Left renal cortex interstitium (tissue), 4 donors: ENCODE results near the gene AKAP12. TPM values are rescaled to one million over a fixed set of nuclear protein-coding genes. Genes with fewer than 3 reads are reported as not detected.

ENCODE experiments used
- DNase-seq, 4 donors: peaks; one replicate each; pipeline ENCODE4 v3.0.0-alpha.2; 2013; ENCODE audit warnings: low read depth in 4 of 4, low spot score in 2 of 4, missing footprints in 1 of 4
- polyA plus RNA-seq, 4 donors: library from polyadenylated mRNA; unstranded; fragments of 120-200 nt; gene quantifications; one replicate each; pipeline ENCODE4 v1.2.1, GENCODE V29; 2013; ENCODE audit not compliant: insufficient read length in 4 of 4

Gene AKAP12
- polyA plus RNA-seq, 4 donors: 127 to 183 (median 163) TPM

- no peak for DNase-seq
Observed at GRCh38 chr6:151393410-151393809, 153.6 kb downstream of the AKAP12 start.

GRCh38 chr6:151399679-151400078 lies 159.9 kb downstream of the AKAP12 start:
- no peak for DNase-seq

- DNase-seq: no peak
Observed at GRCh38 chr6:151400473-151400872, 160.7 kb downstream of the AKAP12 start.

- DNase-seq: no peak
Observed at GRCh38 chr6:151402228-151402627, 162.5 kb downstream of the AKAP12 start.

- DNase-seq: no peak
Observed at GRCh38 chr6:151403919-151404308, 164.1 kb downstream of the AKAP12 start.

Other genes starting within 250 kb of the AKAP12 start
- 10 to 100 TPM; 15.0 to 17.4 (median 15.7) TPM for gene ZBTB2, start 151.6 kb downstream of the AKAP12 start, polyA plus RNA-seq
- 10 to 100 TPM; 38.5 to 58.4 (median 46.1) TPM for gene RMND1, start 212.2 kb downstream of the AKAP12 start, polyA plus RNA-seq